Bone marrow (tissue), 2 donors: ENCODE measurements around the gene FBN2.
"Not testable (repeated sequence)": the region's sequence is repeated elsewhere in the genome, so short reads cannot be mapped to it uniquely, and the experiment has no call there.

Source experiments
- DNase-seq, 2 donors: peaks; one replicate each; lab custom pipeline; 2025; lab: John Stamatoyannopoulos, UW

Gene FBN2

GRCh38 chr5:128478386-128479368 lies 59.4 kb downstream of the FBN2 start:
- DNase-seq: no peak

GRCh38 chr5:128477944-128478343 lies 60.1 kb downstream of the FBN2 start:
- DNase-seq: no peak

- DNase-seq: no peak
Measured at GRCh38 chr5:128475693-128476092, 62.4 kb downstream of the FBN2 start.

- no peak for DNase-seq
Measured at GRCh38 chr5:128472919-128473318, 65.1 kb downstream of the FBN2 start.

- DNase-seq: no peak
Measured at GRCh38 chr5:128472036-128472435, 66.0 kb downstream of the FBN2 start.

GRCh38 chr5:128470663-128471062 lies 67.4 kb downstream of the FBN2 start:
- DNase-seq: no peak

- no peak for DNase-seq
Measured at GRCh38 chr5:128469912-128470311, 68.1 kb downstream of the FBN2 start.

GRCh38 chr5:128466980-128467379 lies 71.1 kb downstream of the FBN2 start:
- no peak for DNase-seq

GRCh38 chr5:128466554-128466953 lies 71.5 kb downstream of the FBN2 start:
- no peak for DNase-seq

GRCh38 chr5:128464596-128464995 lies 73.4 kb downstream of the FBN2 start:
- no peak for DNase-seq

- DNase-seq: no peak
Measured at GRCh38 chr5:128462330-128462729, 75.7 kb downstream of the FBN2 start.

GRCh38 chr5:128457147-128457915 lies 80.7 kb downstream of the FBN2 start:
- DNase-seq: not testable (repeated sequence)

- DNase-seq: no peak
Measured at GRCh38 chr5:128455841-128456361, 82.1 kb downstream of the FBN2 start.

GRCh38 chr5:128453121-128453520 lies 84.9 kb downstream of the FBN2 start:
- DNase-seq: no peak

GRCh38 chr5:128447224-128447623 lies 90.8 kb downstream of the FBN2 start:
- not testable (repeated sequence) for DNase-seq

- no peak for DNase-seq
Measured at GRCh38 chr5:128441941-128442350, 96.1 kb downstream of the FBN2 start.

- no peak for DNase-seq
Measured at GRCh38 chr5:128441165-128441564, 96.9 kb downstream of the FBN2 start.

- no peak for DNase-seq
Measured at GRCh38 chr5:128436749-128437188, 101.3 kb downstream of the FBN2 start.

- no peak for DNase-seq
Measured at GRCh38 chr5:128435861-128436260, 102.2 kb downstream of the FBN2 start.

GRCh38 chr5:128434993-128435392 lies 103.1 kb downstream of the FBN2 start:
- DNase-seq: no peak

- DNase-seq: no peak
Measured at GRCh38 chr5:128432913-128433440, 105.1 kb downstream of the FBN2 start.

- no peak for DNase-seq
Measured at GRCh38 chr5:128427921-128428320, 110.1 kb downstream of the FBN2 start.
